ENCODE data around the gene CIART.
"Not testable (repeated sequence)": the region's sequence is repeated elsewhere in the genome, so short reads cannot be mapped to it uniquely, and the experiment has no call there.

Gene CIART

GRCh38 chr1:150281758-150282557 is at the start of gene CIART:
CIART (plus strand) TSS chr1:150282554; CDS start chr1:150283268, 714 bp downstream.
- peak; percentile 91 for DNase-seq

DNA sequence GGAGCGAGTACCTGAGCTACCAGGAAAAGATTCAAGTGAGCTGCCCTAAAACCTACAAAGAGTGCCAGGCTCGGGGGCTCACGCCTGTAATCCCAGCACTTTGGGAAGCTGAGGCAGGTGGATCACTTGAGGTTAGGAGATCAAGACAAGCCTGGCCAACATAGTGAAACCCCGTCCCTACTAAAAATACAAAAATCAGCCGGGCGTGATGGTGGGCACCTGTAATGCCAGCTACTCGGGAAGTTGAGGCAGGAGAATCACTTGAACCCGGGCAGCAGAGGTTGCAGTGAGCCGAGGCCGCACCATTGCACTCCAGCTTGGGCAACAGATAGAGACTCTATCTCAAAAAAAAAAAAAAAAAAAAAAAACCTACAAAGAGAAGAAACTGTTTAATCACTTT is 49.4 kb upstream of the CIART start:
- not testable (repeated sequence) for DNase-seq

DNA sequence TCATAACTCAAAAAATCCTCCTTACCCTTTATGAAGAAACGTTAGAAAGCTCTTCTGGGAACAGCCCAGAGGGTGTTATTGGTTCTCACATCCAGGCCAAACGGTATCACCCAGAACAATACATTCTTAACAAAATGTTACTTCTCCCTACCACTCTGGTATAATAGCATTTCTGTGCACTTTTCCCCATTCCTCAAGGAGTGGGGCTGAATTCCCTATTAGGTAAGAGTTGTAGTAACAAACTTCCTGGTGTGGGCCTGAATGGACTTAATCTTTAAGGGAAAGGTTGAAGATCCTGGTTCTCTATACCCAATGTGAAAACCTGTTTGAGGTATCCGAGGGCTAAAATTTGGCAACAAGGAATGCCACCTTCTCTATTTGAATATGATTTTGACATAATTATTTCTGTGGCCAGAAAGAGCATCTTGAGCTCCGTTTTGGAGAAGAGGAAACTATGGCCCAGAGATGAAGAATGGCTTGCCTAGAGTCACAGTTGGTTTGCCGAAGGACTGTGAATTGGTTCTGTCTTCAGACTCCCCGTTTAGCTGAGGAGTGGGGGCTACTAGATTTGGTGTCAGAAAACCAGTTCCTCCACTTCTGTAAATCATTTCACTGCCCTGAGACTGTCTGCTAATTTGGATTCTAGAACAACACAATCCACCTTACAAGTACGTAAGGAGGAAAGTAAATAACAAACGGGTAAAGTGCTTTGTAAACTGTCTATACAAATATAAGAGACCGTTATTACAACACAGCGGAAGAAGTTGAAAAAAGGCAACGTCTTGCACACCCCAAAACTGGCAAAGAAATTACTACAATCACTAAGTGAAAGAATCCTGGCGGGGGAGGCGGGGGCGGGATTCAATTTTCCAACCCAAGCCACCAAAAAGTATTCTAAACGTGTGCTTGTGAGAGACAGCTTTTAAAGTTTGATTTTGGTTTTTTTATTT is 48.7 kb upstream of the CIART start:
- DNase-seq = no peak

GRCh38 chr1:150234309-150234565 is 48.1 kb upstream of the CIART start:
- no peak for DNase-seq

DNA sequence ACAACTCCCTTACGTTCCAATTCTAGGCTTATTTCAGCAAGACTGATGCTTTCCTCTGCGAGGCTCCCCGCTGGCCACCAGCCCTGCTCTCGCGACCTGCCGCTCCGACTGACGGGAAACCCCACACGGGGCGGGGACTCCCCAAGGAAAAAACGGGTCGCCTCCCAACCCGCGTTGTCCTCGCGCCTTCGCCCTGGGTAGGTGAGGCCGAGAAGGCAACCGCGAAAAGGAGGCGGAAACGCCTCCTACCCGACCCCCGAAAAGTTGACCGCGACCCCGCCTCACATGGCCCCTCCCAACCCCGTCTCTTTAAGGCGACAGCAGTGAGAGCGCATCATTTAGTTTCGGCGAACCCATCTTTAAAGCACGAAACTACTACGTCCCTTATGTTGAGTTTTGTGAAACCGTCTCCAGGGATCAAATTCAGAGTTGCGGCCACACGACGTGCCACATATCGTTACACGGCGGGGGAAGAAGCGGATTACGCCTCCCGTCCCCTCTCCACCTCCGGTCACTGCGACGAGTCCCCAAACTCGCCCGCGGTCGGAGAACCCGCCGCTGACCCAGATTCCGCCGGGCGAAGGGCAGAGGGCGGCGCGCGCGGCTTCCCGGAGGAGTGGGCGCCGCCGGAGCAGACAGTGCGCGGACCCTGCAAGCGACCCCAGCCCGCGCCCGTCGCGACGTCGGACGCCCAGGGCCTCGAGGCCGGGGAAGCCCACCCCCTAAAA is 47.6 kb upstream of the CIART start:
- peak; percentile 37 for DNase-seq

GRCh38 chr1:150235294-150235851 is 47.0 kb upstream of the CIART start:
- DNase-seq = no peak

- peak; percentile 97 for DNase-seq
These were observed 46.3 kb upstream of the CIART start, which contains the start of gene ANP32E for GRCh38 chr1:150235852-150236613. ANP32E (minus strand) TSS chr1:150236112; CDS start chr1:150235786, 326 bp downstream.

GRCh38 chr1:150236614-150237100 is 45.7 kb upstream of the CIART start:
- DNase-seq = peak; percentile 54

GRCh38 chr1:150237176-150237575 is 45.2 kb upstream of the CIART start:
- not testable (repeated sequence) for DNase-seq

DNA sequence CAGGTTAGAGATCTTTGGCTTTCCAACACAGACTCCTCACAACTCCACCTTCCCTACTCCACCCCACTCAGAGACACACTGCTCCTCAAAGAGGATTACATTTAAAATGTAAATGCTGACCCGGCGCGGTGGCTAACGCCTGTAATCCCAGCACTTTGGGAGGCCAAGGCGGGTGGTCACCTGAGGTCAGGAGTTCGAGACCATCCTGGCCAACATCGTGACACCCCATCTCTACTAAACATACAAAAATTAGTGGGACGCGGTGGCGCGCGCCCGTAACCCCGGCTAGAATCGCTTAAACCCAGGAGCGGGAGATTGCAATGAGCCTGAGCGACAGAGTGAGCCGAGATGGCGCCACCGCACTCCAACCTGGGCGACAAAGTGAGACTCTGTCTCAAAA is 44.6 kb upstream of the CIART start:
- no peak for DNase-seq

- DNase-seq = no peak
These were observed 39.4 kb upstream of the CIART start for GRCh38 chr1:150243003-150243402.

DNA sequence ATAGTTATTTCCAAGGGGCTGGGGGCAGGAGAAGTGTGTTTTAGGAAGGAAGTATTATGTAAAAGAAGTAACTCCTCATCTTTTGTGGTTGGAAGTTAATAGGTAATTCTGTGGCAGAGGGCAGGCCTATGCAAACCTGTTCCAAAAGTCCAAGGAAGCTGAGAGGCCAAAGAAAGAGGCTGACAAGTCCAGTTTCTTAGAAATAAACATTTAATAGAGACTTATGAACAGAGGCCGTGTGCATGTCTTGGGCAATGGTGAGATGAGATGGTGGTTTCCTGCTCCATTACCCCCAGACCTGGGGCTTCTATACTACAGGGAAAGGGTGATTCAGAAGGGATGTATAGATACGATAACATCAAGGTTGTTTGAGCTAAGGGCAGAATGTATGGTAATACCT is 32.4 kb upstream of the CIART start:
- DNase-seq = no peak

DNA sequence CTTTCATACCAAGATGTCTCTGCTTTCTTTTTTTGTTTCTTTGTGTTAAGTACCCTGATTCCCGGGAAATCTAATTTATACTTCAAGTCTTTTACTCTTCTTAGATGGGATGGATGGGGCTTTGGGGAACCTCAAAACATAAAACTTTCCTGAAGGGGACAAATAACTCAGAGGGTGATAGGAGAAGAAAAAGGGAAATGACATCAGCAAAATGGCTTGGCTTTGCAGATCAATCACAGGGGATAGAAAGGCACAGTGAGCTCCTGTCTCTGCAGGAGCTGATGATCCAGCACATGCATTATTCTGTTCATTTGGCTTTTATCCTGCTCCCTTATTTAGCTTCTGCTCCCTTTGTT is 26.2 kb upstream of the CIART start:
- DNase-seq = no peak

- no peak for DNase-seq
These were observed 25.6 kb upstream of the CIART start for GRCh38 chr1:150256554-150257341.

- DNase-seq = no peak
These were observed 24.4 kb upstream of the CIART start, which contains the start of gene CA14 for GRCh38 chr1:150257624-150258585. CA14 (plus strand) TSS chr1:150257774; CDS start chr1:150258129, 355 bp downstream.

DNA sequence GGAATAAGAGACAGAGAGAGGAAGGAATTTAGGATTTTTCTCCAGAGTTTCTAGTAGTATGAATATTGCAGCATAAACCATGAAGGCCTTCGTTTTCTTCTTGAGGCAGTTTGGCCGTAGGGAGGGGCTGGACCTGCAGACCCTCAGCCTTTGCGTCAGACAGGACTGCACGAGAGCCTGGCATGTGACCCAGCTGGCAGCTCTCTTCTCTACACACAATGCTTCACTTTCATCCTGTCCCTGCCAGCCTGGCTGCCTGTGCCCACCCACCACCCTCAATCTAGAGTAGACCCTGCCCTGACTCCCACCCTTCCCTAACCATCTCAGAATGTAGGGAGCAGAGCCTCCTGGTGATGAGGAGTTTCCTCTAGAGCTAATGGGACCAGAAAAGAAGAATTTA is 23.1 kb upstream of the CIART start:
- DNase-seq = no peak

- DNase-seq = peak; percentile 62
These were observed 22.3 kb upstream of the CIART start for GRCh38 chr1:150259758-150260669.

DNA sequence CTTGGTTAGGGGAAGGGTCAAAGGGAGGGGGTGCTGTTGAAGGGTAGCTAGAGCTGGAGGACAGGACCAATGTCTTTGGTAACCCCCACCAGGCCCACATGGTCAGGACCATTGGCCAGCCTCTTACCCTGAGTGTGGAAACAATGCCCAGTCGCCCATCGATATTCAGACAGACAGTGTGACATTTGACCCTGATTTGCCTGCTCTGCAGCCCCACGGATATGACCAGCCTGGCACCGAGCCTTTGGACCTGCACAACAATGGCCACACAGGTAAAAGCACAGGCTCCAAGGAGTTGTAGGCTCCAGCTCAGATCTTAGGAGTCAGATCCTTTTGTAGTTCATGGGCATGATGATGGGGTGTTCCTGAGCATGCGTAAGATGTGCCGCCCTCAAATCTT is 21.0 kb upstream of the CIART start:
- DNase-seq = no peak
